Cardiac muscle cell (in vitro differentiated cells and primary cell): ENCODE results near the gene TMEM151B. TPM values are rescaled to one million over a fixed set of nuclear protein-coding genes. Genes with fewer than 3 reads are reported as not detected.

ENCODE experiments used
- DNase-seq, 2 donors: peaks; one replicate each; pipeline versions ENCODE4 v3.0.0 to v3.0.0-alpha.2; 2010 to 2017; ENCODE audit warnings: low read depth in 1 of 2, low spot score in 1 of 2
- H3K27ac ChIP-seq: fragments of 200-600 bp; sonication (generic); 2 replicates; pipeline ENCODE4 v1.5.1; 2016
- H3K27me3 ChIP-seq: fragments of 200-600 bp; sonication (generic); 2 replicates; pipeline ENCODE4 v1.6.0; 2016; ENCODE audit warnings: control low read depth
- H3K36me3 ChIP-seq: fragments of 200-600 bp; sonication (generic); 2 replicates; pipeline ENCODE4 v1.5.1; 2016; ENCODE audit warnings: control low read depth
- H3K4me1 ChIP-seq: fragments of 200-600 bp; sonication (generic); 2 replicates; pipeline ENCODE4 v1.8.1; 2017; ENCODE audit warnings: low read depth, mild to moderate bottlenecking, mixed run types
- H3K4me3 ChIP-seq: fragments of 200-600 bp; sonication (generic); 2 replicates; pipeline ENCODE4 v1.5.1; 2016; ENCODE audit warnings: mild to moderate bottlenecking
- H3K9me3 ChIP-seq: fragments of 200-600 bp; sonication (generic); 2 replicates; pipeline ENCODE4 v1.5.1; 2017; ENCODE audit warnings: low read depth, mild to moderate bottlenecking, control low read depth
- polyA plus RNA-seq: library from polyadenylated mRNA; unstranded; fragments of >200 nt; fragmentation: Nextera tagmentation; extraction: Ambion mirVana; gene quantifications from 2 replicates; pipeline ENCODE4 v1.2.1, GENCODE V29; 2016
- total RNA-seq: library from RNA; depleted of rRNA; stranded (reverse); fragments of >200 nt; gene quantifications from 2 replicates; pipeline ENCODE4 v1.2.3, GENCODE V29; 2016
- TF ChIP-seq, protein P1 (sequence below): IDR thresholded peaks from 2 replicates; pipeline ENCODE4 v1.5.1; 2012; ENCODE audit warnings: low read depth, mild to moderate bottlenecking, low read length

TMEM151B gene
- total and polyA plus RNA-seq, 2 experiments from 2014 or later, result 0.21 to 0.29 TPM

DNA sequence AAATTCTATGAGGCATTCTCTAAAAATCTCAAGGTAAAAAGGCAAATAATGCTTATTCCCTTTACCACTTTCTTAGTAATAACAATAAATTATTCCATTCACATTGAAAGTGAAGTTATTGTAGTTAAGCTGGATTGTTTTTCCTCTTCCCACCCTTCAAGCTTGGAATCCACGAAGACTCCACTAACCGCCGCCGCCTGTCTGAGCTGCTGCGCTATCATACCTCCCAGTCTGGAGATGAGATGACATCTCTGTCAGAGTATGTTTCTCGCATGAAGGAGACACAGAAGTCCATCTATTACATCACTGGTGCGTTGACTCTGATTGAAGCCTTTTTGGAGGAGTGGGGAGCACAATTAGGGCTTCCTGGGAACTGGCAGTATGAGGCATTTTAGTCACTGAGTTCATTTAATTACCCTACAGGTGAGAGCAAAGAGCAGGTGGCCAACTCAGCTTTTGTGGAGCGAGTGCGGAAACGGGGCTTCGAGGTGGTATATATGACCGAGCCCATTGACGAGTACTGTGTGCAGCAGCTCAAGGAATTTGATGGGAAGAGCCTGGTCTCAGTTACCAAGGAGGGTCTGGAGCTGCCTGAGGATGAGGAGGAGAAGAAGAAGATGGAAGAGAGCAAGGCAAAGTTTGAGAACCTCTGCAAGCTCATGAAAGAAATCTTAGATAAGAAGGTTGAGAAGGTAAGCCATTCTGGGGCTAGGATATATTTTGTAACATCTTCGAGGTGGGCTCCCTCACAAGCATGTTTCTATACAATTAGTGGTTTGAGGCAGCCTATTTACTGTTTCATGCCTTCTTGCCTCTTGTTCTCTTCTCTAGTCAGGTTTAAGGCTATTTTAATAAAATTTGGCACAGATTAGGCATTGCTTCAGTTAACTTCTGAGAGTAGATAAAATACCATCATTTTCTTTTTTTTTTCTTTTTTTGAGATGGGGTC lies 18.4 kb upstream of the TMEM151B start:
- H3K4me1 ChIP-seq, result peaks cover 8% of the 10 kb centered on the region
- no peak for DNase-seq
- H3K9me3 ChIP-seq, result no peaks in the 10 kb centered on the region
- H3K36me3 ChIP-seq, result peaks cover 70% of the 10 kb centered on the region
- no peaks in the 10 kb centered on the region for H3K27me3 ChIP-seq
- peak overlapping the region; percentile 16 for H3K27ac ChIP-seq
- no peak overlapping the region for H3K4me3 ChIP-seq
- TF ChIP-seq, protein P1, sequence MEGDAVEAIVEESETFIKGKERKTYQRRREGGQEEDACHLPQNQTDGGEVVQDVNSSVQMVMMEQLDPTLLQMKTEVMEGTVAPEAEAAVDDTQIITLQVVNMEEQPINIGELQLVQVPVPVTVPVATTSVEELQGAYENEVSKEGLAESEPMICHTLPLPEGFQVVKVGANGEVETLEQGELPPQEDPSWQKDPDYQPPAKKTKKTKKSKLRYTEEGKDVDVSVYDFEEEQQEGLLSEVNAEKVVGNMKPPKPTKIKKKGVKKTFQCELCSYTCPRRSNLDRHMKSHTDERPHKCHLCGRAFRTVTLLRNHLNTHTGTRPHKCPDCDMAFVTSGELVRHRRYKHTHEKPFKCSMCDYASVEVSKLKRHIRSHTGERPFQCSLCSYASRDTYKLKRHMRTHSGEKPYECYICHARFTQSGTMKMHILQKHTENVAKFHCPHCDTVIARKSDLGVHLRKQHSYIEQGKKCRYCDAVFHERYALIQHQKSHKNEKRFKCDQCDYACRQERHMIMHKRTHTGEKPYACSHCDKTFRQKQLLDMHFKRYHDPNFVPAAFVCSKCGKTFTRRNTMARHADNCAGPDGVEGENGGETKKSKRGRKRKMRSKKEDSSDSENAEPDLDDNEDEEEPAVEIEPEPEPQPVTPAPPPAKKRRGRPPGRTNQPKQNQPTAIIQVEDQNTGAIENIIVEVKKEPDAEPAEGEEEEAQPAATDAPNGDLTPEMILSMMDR, result no peak

DNA sequence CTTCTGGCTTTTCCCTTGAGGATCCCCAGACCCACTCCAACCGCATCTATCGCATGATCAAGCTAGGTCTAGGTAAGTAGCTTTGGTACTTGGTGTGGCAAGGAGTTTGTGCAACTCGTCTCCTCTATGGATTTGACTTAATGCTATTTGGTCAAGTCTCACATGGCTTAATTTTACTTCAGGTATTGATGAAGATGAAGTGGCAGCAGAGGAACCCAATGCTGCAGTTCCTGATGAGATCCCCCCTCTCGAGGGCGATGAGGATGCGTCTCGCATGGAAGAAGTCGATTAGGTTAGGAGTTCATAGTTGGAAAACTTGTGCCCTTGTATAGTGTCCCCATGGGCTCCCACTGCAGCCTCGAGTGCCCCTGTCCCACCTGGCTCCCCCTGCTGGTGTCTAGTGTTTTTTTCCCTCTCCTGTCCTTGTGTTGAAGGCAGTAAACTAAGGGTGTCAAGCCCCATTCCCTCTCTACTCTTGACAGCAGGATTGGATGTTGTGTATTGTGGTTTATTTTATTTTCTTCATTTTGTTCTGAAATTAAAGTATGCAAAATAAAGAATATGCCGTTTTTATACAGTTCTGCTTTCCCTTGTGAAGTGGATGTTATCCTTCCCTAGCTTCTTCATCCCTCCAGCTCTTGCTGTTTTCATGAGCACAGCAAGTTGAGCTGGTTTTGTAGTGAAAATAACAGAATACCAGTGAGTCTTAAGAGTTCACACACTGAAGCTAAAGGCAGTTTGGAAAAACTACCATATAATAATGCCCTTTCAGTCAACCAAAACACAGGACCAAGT lies 16.7 kb upstream of the TMEM151B start:
- no peaks in the 10 kb centered on the region for H3K9me3 ChIP-seq
- peaks cover 6% of the 10 kb centered on the region for H3K4me1 ChIP-seq
- no peak overlapping the region for H3K4me3 ChIP-seq
- H3K27me3 ChIP-seq, result no peaks in the 10 kb centered on the region
- peak; percentile 50 to 65 for DNase-seq
- TF ChIP-seq, protein P1, result peak; percentile 56
- H3K36me3 ChIP-seq, result peaks cover 70% of the 10 kb centered on the region
- no peak overlapping the region for H3K27ac ChIP-seq

DNA sequence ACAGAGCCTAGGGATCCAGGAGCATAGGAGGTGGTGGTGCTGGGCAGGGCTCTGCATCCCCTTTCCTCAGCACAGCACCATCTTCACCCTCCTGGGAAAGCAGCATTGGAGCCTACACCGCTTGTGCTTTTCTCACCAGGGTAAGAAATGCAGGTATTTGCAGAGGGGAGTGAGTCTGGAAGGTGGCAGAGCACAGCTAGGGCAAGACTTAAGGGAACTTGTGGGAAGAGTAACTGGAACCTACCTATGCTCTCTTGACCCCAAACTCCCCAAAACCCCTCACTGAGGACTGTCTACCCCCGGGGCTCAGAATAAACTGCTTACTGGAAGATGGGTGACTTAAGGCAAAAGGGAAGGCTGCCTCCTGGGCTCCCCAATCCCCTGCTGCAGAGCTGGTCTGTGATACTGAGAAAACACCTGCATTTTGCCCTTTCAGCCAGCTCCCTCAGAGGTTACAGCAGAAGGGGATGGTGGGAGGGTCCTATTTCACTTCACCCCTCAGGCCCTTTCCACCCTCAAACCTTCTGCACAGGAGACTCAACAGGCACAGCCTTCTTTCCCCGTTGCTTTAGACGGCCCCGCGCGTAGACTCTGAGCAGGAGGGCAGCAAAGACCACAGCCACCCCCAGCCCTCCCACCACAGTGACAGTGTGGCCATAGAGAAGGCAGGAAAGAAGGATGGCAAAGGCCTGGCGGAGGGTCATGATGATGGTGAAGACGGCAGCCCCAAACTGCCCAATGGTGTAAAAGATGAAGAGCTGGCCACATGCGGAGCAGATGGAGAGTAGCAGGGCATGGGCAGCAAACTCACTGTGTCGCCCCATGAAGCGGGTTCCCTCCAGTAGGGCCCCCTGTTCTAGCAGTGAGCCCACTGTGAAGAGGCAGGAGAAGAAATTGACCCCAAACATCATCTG lies 15.8 kb upstream of the TMEM151B start:
- no peaks in the 10 kb centered on the region for H3K27me3 ChIP-seq
- DNase-seq, result no peak
- H3K36me3 ChIP-seq, result peaks cover 64% of the 10 kb centered on the region
- no peak overlapping the region for H3K4me3 ChIP-seq
- TF ChIP-seq, protein P1, result no peak
- no peak overlapping the region for H3K27ac ChIP-seq
- H3K4me1 ChIP-seq, result no peaks in the 10 kb centered on the region
- no peaks in the 10 kb centered on the region for H3K9me3 ChIP-seq

DNA sequence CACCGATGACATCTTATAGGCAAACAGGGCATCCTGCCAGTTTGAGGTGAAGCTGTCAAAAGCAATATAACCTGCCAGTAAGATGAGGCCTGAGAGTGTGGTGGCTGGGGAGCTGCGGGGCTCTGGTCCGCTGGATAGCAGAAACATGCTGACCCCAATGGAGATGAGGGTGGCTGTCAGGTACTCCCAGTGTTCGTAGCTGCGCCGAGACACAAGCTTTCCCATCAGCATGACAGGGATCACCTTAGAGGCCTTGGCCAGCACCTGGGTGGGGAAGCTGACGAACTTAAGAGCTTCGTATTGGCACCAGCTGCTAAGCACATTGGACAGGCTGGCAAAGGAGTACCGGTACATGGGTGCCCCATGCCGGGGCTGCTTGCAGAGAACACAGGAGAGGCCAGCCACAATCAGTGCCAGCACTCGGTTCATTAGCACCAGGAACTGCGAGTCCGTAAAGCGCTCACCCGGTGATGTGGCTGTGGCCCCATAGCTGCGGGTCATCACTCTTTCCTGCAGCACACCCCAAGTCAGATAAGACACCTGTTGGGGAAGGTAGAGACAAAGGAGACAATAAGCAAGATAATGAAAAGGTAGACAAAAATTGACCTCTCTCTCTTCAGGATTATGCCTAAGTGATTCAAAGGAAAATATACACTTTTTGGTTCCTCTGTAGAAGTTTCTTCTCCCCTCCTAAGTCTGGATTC lies 15.0 kb upstream of the TMEM151B start:
- no peak for DNase-seq
- TF ChIP-seq, protein P1, result no peak
- H3K27ac ChIP-seq, result peak overlapping the region; percentile 8
- no peak overlapping the region for H3K4me3 ChIP-seq
- peaks cover 56% of the 10 kb centered on the region for H3K36me3 ChIP-seq
- no peaks in the 10 kb centered on the region for H3K9me3 ChIP-seq
- H3K4me1 ChIP-seq, result no peaks in the 10 kb centered on the region
- no peaks in the 10 kb centered on the region for H3K27me3 ChIP-seq
